AG04449 (cell line): Measurements from ENCODE around the gene IGSF8.
"Not testable (repeated sequence)": the region's sequence is repeated elsewhere in the genome, so short reads cannot be mapped to it uniquely, and the experiment has no call there.

ENCODE experiments used
- CTCF ChIA-PET: fragments of 350-600 bp; formaldehyde crosslinking; extraction: SDS; loops from one replicate; lab custom pipeline; 2021; ENCODE audit warnings: antibody characterized with exemption; lab: Yijun Ruan, JAX
- POLR2A ChIA-PET: fragments of 400-600, 350-600 bp; formaldehyde crosslinking; extraction: SDS; loops from one replicate; lab custom pipeline; 2020; ENCODE audit warnings: antibody characterized with exemption, inconsistent platforms; lab: Yijun Ruan, JAX
- DNase-seq: peaks from one replicate; pipeline ENCODE4 v3.0.0-alpha.2; 2010; ENCODE audit warnings: low read depth, low spot score
- H3K4me3 ChIP-seq: 2 replicates; pipeline ENCODE4 v1.5.1; 2011; ENCODE audit warnings: low read depth, mild to moderate bottlenecking, control low read depth, low read length
- CTCF ChIP-seq: IDR thresholded peaks from one replicate; pipeline ENCODE4 v1.5.1; 2011; ENCODE audit warnings: mild to moderate bottlenecking, moderate library complexity, low read length, control low read depth, inconsistent platforms; ENCODE audit not compliant: insufficient read depth; ENCODE audit errors: missing control alignments

IGSF8 gene

GRCh38 chr1:160129046-160129445 is 30.6 kb upstream of the IGSF8 start:
- ChIA-PET POLR2A (no interaction called here), CTCF (interaction anchor here (2.2 kb wide), 1 partner anchor 28 kb away, joined by 8 read pairs; no protein-coding TSS in a partner anchor)
- TF ChIP-seq CTCF = no peak
- DNase-seq = no peak
- no peak overlapping the region for H3K4me3 ChIP-seq

GRCh38 chr1:160128636-160129035 is 30.2 kb upstream of the IGSF8 start:
- CTCF ChIA-PET = interaction anchor here (1.2 to 2.2 kb wide), 2 partner anchors 28 to 90 kb away, joined by 3 to 8 read pairs; no protein-coding TSS in a partner anchor
- POLR2A ChIA-PET = no interaction called here
- TF ChIP-seq CTCF = no peak
- DNase-seq = no peak
- no peak overlapping the region for H3K4me3 ChIP-seq

GRCh38 chr1:160127865-160128523 is 29.6 kb upstream of the IGSF8 start:
- ChIA-PET CTCF (interaction anchor here (0.6 to 1.2 kb wide), 5 partner anchors 11 to 124 kb away, joined by 3 to 7 read pairs (median 4); no protein-coding TSS in a partner anchor), POLR2A (no interaction called here)
- no peak for TF ChIP-seq CTCF
- no peak for DNase-seq
- H3K4me3 ChIP-seq = no peak overlapping the region

GRCh38 chr1:160127381-160127780 is 29.0 kb upstream of the IGSF8 start:
- ChIA-PET CTCF (interaction anchor here (0.9 to 1.2 kb wide), 4 partner anchors 10 to 91 kb away, joined by 3 to 7 read pairs (median 4); no protein-coding TSS in a partner anchor), POLR2A (no interaction called here)
- no peak overlapping the region for H3K4me3 ChIP-seq
- DNase-seq = no peak
- TF ChIP-seq CTCF = no peak

- H3K4me3 ChIP-seq, DNase-seq, POLR2A ChIA-PET: not testable (repeated sequence)
- CTCF ChIA-PET = interaction anchor here (0.9 to 4.4 kb wide), 5 partner anchors 9 to 94 kb away, joined by 3 to 23 read pairs (median 5); no protein-coding TSS in a partner anchor
Observed at GRCh38 chr1:160126342-160126741, 27.9 kb upstream of the IGSF8 start.

- DNase-seq = no peak
- no peak overlapping the region for H3K4me3 ChIP-seq
- no peak for TF ChIP-seq CTCF
- CTCF ChIA-PET = interaction anchor here (0.9 to 4.4 kb wide), 6 partner anchors 9 to 95 kb away, joined by 3 to 23 read pairs (median 5); no protein-coding TSS in a partner anchor
- POLR2A ChIA-PET = no interaction called here
Observed at GRCh38 chr1:160125746-160126145, 27.3 kb upstream of the IGSF8 start.
